Adrenal gland (tissue), 12 donors: ENCODE results near the gene KHK. TPM values are rescaled to one million over a fixed set of nuclear protein-coding genes. Genes with fewer than 3 reads are reported as not detected.

Experiments
- DNase-seq, 7 donors: peaks; one replicate each; pipeline ENCODE4 v3.0.0-alpha.2; 2019 to 2020
- H3K27ac ChIP-seq, 5 donors: fragments of 200-600 bp; sonication (generic) in 4 of 5; 1 replicate in 3 of 5; 2 replicates in 2 of 5; pipeline versions ENCODE4 v1.5.1 to v1.8.0; 2016 to 2020; ENCODE audit warnings: mild to moderate bottlenecking in 1 of 5
- H3K27me3 ChIP-seq: fragments of 200-600 bp; 2 replicates; pipeline ENCODE4 v1.8.0; 2021
- H3K36me3 ChIP-seq, 2 donors: fragments of 200-600 bp; replicated peaks in 1 of 2; 1 replicate in 1 of 2; 2 replicates in 1 of 2; pipeline versions ENCODE4 v1.5.1 to v1.8.0; 2018 to 2022
- H3K4me1 ChIP-seq, 2 donors: fragments of 200-600 bp; replicated peaks in 1 of 2; 1 replicate in 1 of 2; 2 replicates in 1 of 2; pipeline versions ENCODE4 v1.5.1 to v1.8.0; 2018 to 2021
- H3K4me3 ChIP-seq, 4 donors: fragments of 200-600 bp; sonication (generic) in 3 of 4; one replicate each; pipeline ENCODE4 v1.5.1; 2016 to 2018
- H3K9me3 ChIP-seq, 3 donors: fragments of 200-600 bp; sonication (generic) in 1 of 3; replicated peaks in 1 of 3; 1 replicate in 2 of 3; 2 replicates in 1 of 3; pipeline versions ENCODE4 v1.5.1 to v1.8.0; 2016 to 2021
- CTCF ChIP-seq, 6 experiments: fragments of 450-650 bp in 4 of 6; fragments of 200-600 bp in 2 of 6; sonication (generic) in 1 of 6; IDR thresholded peaks; 1 replicate in 5 of 6; 2 replicates in 1 of 6; pipeline versions ENCODE4 v1.5.1 to v1.8.0; 2016 to 2021; ENCODE audit warnings: antibody characterized with exemption in 6 of 6, mild to moderate bottlenecking in 2 of 6, moderate library complexity in 1 of 6
- POLR2A ChIP-seq, 2 donors: fragments of 450-650 bp; IDR thresholded peaks; one replicate each; pipeline ENCODE4 v1.6.1; 2017; ENCODE audit warnings: antibody characterized with exemption in 2 of 2, mild to moderate bottlenecking in 2 of 2, moderate library complexity in 1 of 2
- WGBS, 4 donors: extraction: QIAGEN DNeasy Blood & Tissue Kit in 2 of 4; methylation state at CpG; one replicate each; pipeline versions ENCODE4 v1.1.5 to v1.1.7; 2013 to 2017; 5-methylcytosine and 5-hydroxymethylcytosine counted together
- intact Hi-C, 2 donors: fragments of 100-400 bp; cut with DNase I; formaldehyde crosslinking; loops; one replicate each; pipeline versions ENCODE4 v1.14.1 to v1.15.0; 2022 to 2023
- polyA plus RNA-seq, 3 donors: library from polyadenylated mRNA; stranded (reverse); fragments of 200-250 nt in 2 of 3; fragments of 350-450 nt in 1 of 3; fragmentation: Illumina TruSeq in 1 of 3; extraction: RNeasy Lipid Tissue Mini Kit (QIAGEN cat#74804) in 1 of 3; gene quantifications; one replicate each; pipeline ENCODE4 v1.2.3, GENCODE V29; 2013 to 2014
- total RNA-seq, 9 donors: library from RNA; depleted of rRNA in 4 of 9; stranded (reverse); fragments of >200 nt in 4 of 9; fragments of 120-200 nt in 1 of 9; fragmentation: NEBNext Ultra II Directional in 1 of 9; extraction: Animal tissue kit (Norgen Biotek cat#: 25700) in 1 of 9; gene quantifications; one replicate each; pipeline versions ENCODE4 v1.1.0 to v1.2.4, GENCODE V29; 2013 to 2023
- donor health status: healthy with polysubstance abuse.
- donor health status: Bipolar disorder and iron deficiency.
- donor health status: DM: yes; HTN: yes; CAD: no.
- donor health status: DM: no; HTN: no; CAD: no.
- donor health status: DM: no; HTN: no; CAD: no.
- donor health status: DM: yes; HTN: yes; CAD: no.

The KHK gene
- total and polyA plus RNA-seq, 12 donors = 3.3 to 14.4 (median 6.9) TPM

GRCh38 chr2:27128668-27129571, 42.3 kb downstream of the KHK start:
- intact Hi-C loops = no loop called here
- WGBS, 4 donors = 76 to 85% (median 81%) methylated on average over 10 to 11 of the region's 11 CpGs
- Histone ChIP-seq H3K36me3 (peaks cover 0 to 32% of the 10 kb centered on the region in 2 donors), H3K4me3 (no peak overlapping the region), H3K27me3 (no peaks in the 10 kb centered on the region), H3K4me1 (peaks cover 8 to 15% of the 10 kb centered on the region in 2 donors), H3K9me3 (no peaks in the 10 kb centered on the region), H3K27ac (no peak overlapping the region)
- no peak for DNase-seq
- TF ChIP-seq CTCF (IDR thresholded peaks at IDR 0.05) = no peak
- no peak for TF ChIP-seq POLR2A (IDR thresholded peaks at IDR 0.05)

- intact Hi-C loops = no loop called here
- Histone ChIP-seq H3K27me3 (no peaks in the 10 kb centered on the region), H3K27ac (no peak overlapping the region), H3K4me1 (peaks cover 8 to 15% of the 10 kb centered on the region in 2 donors), H3K36me3 (peaks cover 0 to 32% of the 10 kb centered on the region in 2 donors), H3K4me3 (no peak overlapping the region), H3K9me3 (no peaks in the 10 kb centered on the region)
- no peak for DNase-seq
- TF ChIP-seq CTCF (IDR thresholded peaks at IDR 0.05) (no peak), POLR2A (IDR thresholded peaks at IDR 0.05) (no peak)
- 87 to 97% (median 93%) methylated on average over 9 to 10 of the region's 10 CpGs for WGBS, 4 donors
These were observed 43.8 kb downstream of the KHK start for GRCh38 chr2:27130396-27130795.

GRCh38 chr2:27131429-27131828, 44.9 kb downstream of the KHK start:
- intact Hi-C loops = no loop called here
- peaks cover 0 to 32% of the 10 kb centered on the region in 2 donors for H3K36me3 ChIP-seq
- no peaks in the 10 kb centered on the region for H3K27me3 ChIP-seq

More at GRCh38 chr2:27131429-27131828, 44.9 kb downstream of the KHK start:
- no peak for DNase-seq
- 86 to 93% (median 90%) methylated on average over 10 to 11 of the region's 11 CpGs for WGBS, 4 donors
- Histone ChIP-seq H3K27ac (no peak overlapping the region), H3K9me3 (no peaks in the 10 kb centered on the region), H3K4me1 (peaks cover 8 to 15% of the 10 kb centered on the region in 2 donors), H3K4me3 (no peak overlapping the region)
- TF ChIP-seq CTCF (IDR thresholded peaks at IDR 0.05) (no peak), POLR2A (IDR thresholded peaks at IDR 0.05) (no peak)
